Measurements from ENCODE around the gene CCDC73. TPM values are rescaled to one million over a fixed set of nuclear protein-coding genes. Genes with fewer than 3 reads are reported as not detected.

Gene CCDC73
- total RNA-seq, 1 experiment from 2014 or later: not detected

Other genes starting within 250 kb of the CCDC73 start
- gene EIF3M, start 210.8 kb downstream of the CCDC73 start, total RNA-seq (2014; rRNA removed; shearing (Covaris generic)): 750 and 872 TPM in 2 replicates
- gene PRRG4, start 35.3 kb upstream of the CCDC73 start, total RNA-seq (2014; rRNA removed; shearing (Covaris generic)): 1.9 and 3.1 TPM in 2 replicates
- gene QSER1, start 98.1 kb upstream of the CCDC73 start, total RNA-seq (2014; rRNA removed; shearing (Covaris generic)): 24.8 and 25.8 TPM in 2 replicates
- 13.6 and 13.8 TPM in 2 replicates for gene DEPDC7, start 221.2 kb upstream of the CCDC73 start, total RNA-seq (2014; rRNA removed; shearing (Covaris generic))
- 14.7 and 15.9 TPM in 2 replicates for gene TCP11L1, start 244.9 kb upstream of the CCDC73 start, total RNA-seq (2014; rRNA removed; shearing (Covaris generic))